ENCODE measurements around the gene PCDHGB3.

The PCDHGB3 gene

GRCh38 chr5:141421489-141421855 is 51.4 kb downstream of the PCDHGB3 start:
- no peak for DNase-seq

Data from DMS 273 treated with DMSO at 0.1 percent for 48 hours (cell line).